ENCODE measurements around the gene FUT4. TPM values are rescaled to one million over a fixed set of nuclear protein-coding genes. Genes with fewer than 3 reads are reported as not detected.

Gene FUT4
- total and polyA plus RNA-seq, 2 experiments from 2014 or later, result 5.9 to 13.9 TPM

GRCh38 chr11:94574193-94574961, 30.7 kb downstream of the FUT4 start:
- peak overlapping the region; percentile 31 for H3K4me2 ChIP-seq
- H3K27ac ChIP-seq, result peak overlapping the region; percentile 38
- no peaks in the 10 kb centered on the region for H3K79me2 ChIP-seq
- no peaks in the 10 kb centered on the region for H4K20me1 ChIP-seq (ENCODE audit: insufficient read depth, poor library complexity, severe bottlenecking)
- no peaks in the 10 kb centered on the region for H3K9me2 ChIP-seq (replicated peaks; ENCODE audit: insufficient read depth)
- H3K4me3 ChIP-seq, result no peak overlapping the region
- no peaks in the 10 kb centered on the region for H3K27me3 ChIP-seq
- no peaks in the 10 kb centered on the region for H3K9me3 ChIP-seq (ENCODE audit: low read depth)
- DNase-seq (ENCODE audit: low spot score), result peak; percentile 14
- no peak for TF ChIP-seq EZH2 (IDR thresholded peaks at IDR 0.05; ENCODE audit: borderline replicate concordance)
- no peak for TF ChIP-seq EZH2phosphoT487 (IDR thresholded peaks at IDR 0.05; ENCODE audit: low read depth, severe bottlenecking, unreplicated experiment)
- TF ChIP-seq CTCF (IDR thresholded peaks at IDR 0.05; ENCODE audit: poor library complexity), result no peak
- H2AFZ ChIP-seq, result no peak overlapping the region
- H3K36me3 ChIP-seq (replicated peaks; ENCODE audit: insufficient read depth, low read depth), result no peaks in the 10 kb centered on the region
- H3K4me1 ChIP-seq (ENCODE audit: insufficient read depth), result no peaks in the 10 kb centered on the region
- 71% methylated on average over 13 of the region's 13 CpGs for whole genome bisulfite sequencing (ENCODE audit: low lambda C conversion rate, missing lambda C conversion rate)

- 92% methylated on average over 5 of the region's 5 CpGs for WGBS (ENCODE audit: low lambda C conversion rate, missing lambda C conversion rate)
- H2AFZ ChIP-seq, result no peak overlapping the region
- no peaks in the 10 kb centered on the region for H3K9me3 ChIP-seq (ENCODE audit: low read depth)
- no peaks in the 10 kb centered on the region for H4K20me1 ChIP-seq (ENCODE audit: insufficient read depth, poor library complexity, severe bottlenecking)
- H3K27me3 ChIP-seq, result no peaks in the 10 kb centered on the region
- no peaks in the 10 kb centered on the region for H3K9me2 ChIP-seq (replicated peaks; ENCODE audit: insufficient read depth)
- no peak for TF ChIP-seq EZH2 (IDR thresholded peaks at IDR 0.05; ENCODE audit: borderline replicate concordance)
- no peak for TF ChIP-seq CTCF (IDR thresholded peaks at IDR 0.05; ENCODE audit: poor library complexity)
- no peak for TF ChIP-seq EZH2phosphoT487 (IDR thresholded peaks at IDR 0.05; ENCODE audit: low read depth, severe bottlenecking, unreplicated experiment)
- no peaks in the 10 kb centered on the region for H3K79me2 ChIP-seq
- H3K4me3 ChIP-seq, result no peak overlapping the region
- H3K4me1 ChIP-seq (ENCODE audit: insufficient read depth), result no peaks in the 10 kb centered on the region
- H3K27ac ChIP-seq, result no peak overlapping the region
- no peaks in the 10 kb centered on the region for H3K36me3 ChIP-seq (replicated peaks; ENCODE audit: insufficient read depth, low read depth)
- H3K4me2 ChIP-seq, result no peak overlapping the region
- no peak for DNase-seq (ENCODE audit: low spot score)
Measured at GRCh38 chr11:94576306-94576705, 32.6 kb downstream of the FUT4 start.

- 89% methylated on average over 3 of the region's 3 CpGs for WGBS (ENCODE audit: low lambda C conversion rate, missing lambda C conversion rate)
- Histone ChIP-seq H3K79me2 (no peaks in the 10 kb centered on the region), H2AFZ (no peak overlapping the region), H3K27ac (no peak overlapping the region), H3K9me2 (replicated peaks; ENCODE audit: insufficient read depth) (no peaks in the 10 kb centered on the region), H4K20me1 (ENCODE audit: insufficient read depth, poor library complexity, severe bottlenecking) (no peaks in the 10 kb centered on the region), H3K36me3 (replicated peaks; ENCODE audit: insufficient read depth, low read depth) (no peaks in the 10 kb centered on the region), H3K4me2 (no peak overlapping the region), H3K9me3 (ENCODE audit: low read depth) (no peaks in the 10 kb centered on the region), H3K27me3 (no peaks in the 10 kb centered on the region), H3K4me3 (no peak overlapping the region), H3K4me1 (ENCODE audit: insufficient read depth) (no peaks in the 10 kb centered on the region)
- no peak for DNase-seq (ENCODE audit: low spot score)
- TF ChIP-seq CTCF (IDR thresholded peaks at IDR 0.05; ENCODE audit: poor library complexity) (no peak), EZH2 (IDR thresholded peaks at IDR 0.05; ENCODE audit: borderline replicate concordance) (no peak), EZH2phosphoT487 (IDR thresholded peaks at IDR 0.05; ENCODE audit: low read depth, severe bottlenecking, unreplicated experiment) (no peak)
Measured at GRCh38 chr11:94577841-94578240, 34.1 kb downstream of the FUT4 start.
